COLO668 (cell line): Measurements from ENCODE around the gene ERGIC2.
"Not testable (repeated sequence)": the region's sequence is repeated elsewhere in the genome, so short reads cannot be mapped to it uniquely, and the experiment has no call there.

Experiments
- DNase-seq: peaks from one replicate; lab custom pipeline; 2025; ENCODE audit not compliant: unreplicated experiment; lab: John Stamatoyannopoulos, UW

The ERGIC2 gene

DNA sequence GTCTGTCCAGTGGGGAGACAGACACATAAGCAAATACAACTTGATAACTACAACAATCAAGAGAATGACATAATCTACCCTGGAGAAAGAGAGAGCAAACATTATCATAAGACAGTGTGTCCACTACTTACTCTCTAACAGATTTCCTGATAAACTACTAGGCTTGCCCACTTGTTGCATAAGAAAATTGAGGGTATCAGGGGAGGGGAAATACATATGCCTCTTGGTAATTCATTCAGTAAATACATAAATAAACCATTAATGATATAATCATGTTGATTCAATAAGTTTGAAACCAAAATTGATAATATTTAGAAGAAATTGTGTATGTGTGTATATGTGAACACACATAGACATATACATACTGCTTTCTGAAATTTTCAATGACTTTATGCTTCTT, 76.6 kb downstream of the ERGIC2 start:
- DNase-seq: no peak

DNA sequence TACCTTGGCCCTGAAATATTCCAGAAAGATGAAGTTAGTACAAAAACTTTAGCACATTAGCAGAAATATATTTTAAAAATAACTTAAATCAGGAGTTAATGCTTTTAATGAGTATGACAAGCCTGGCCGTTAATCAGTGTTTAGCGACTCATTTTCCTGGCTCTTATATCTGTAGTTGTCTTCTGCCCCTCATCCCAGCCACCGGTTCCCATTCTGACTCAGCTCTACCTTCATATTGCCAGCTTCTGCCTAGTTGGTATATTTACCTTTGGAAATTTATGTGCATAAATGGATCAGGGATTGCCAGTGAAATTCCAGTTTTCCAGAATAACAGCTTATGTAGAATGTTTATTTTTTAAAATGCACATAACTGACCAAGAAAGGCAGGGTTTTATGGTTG, 79.9 kb downstream of the ERGIC2 start:
- no peak for DNase-seq

DNA sequence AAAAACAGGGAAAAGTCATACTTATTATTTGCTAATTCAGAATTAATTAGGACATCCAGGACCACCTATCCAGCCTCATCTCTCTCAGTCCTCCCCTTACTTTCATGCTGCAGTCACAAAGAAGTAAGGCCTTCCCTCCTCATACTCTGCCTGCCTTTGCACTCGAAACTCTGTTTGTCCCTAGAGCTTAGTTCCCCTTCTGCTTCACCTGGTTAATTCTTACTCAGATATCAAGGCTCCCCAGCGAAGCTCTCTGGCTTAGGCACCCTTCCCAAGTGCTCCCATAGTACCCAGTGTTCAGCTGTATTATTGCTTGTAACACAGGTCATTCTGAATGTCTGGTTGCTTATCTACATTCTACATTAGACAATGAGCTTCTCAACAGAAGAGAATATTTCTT, 81.3 kb downstream of the ERGIC2 start:
- DNase-seq: no peak

DNA sequence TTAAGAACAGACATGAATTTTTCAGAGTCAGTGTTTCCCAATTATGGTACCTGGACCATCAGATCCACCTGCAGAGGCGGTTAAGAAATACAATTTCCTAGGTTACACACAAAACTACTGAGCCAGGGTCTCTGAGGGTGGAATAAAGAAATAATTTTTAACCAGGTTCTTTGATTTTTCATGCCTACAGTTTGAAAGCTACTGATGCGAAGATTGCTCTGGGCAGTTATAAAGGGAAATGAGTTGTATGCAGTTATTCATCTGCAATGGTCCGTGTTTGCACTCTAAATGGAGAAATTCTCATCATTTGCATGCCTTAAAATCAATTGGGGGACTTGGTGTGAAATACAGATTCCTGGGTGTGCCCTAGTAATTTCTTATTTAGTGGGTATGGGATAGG, 89.7 kb downstream of the ERGIC2 start:
- no peak for DNase-seq

DNA sequence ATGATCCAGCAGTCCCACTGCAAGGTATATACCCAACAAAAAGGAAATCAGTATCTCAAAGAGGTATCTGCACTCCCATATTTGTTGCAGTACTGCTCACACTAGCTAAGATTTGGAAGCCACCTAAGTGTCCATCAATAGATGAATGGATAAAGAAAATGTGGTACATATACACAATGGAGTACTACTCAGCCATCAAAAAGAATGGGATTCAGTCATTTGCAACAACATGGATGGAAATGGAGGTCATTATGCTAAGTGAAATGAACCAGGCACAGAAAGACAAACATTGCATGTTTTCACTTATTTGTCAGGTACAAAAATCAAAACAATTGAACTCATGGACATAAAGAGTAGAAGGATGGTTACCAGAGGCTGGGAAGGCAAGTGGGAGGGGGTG, 90.5 kb downstream of the ERGIC2 start:
- DNase-seq: not testable (repeated sequence)

- DNase-seq: no peak
Observed at GRCh38 chr12:29288031-29288430, 92.9 kb downstream of the ERGIC2 start.

DNA sequence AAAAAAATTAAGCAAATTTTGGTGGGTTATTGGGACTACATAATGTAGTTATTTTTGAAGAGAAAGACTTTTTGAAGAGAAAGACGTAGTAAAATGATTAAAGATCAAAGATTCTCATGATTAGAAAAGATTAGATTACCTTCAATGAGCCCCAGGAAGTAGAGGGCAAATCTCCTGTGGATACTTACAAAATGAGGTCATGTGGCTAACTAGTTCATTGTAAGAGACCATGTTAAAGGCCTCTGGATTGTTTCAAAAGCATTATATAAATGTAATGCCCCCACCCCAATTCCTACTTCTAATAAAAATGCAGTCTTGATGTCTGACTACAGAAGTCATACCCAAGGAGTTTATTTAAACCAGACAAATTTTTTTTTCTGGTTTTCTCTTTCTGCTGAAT, 93.3 kb downstream of the ERGIC2 start:
- DNase-seq: no peak
